Muscle of leg (tissue), 11 donors: ENCODE measurements around the gene AMER3. TPM values are rescaled to one million over a fixed set of nuclear protein-coding genes. Genes with fewer than 3 reads are reported as not detected.
"Not testable (repeated sequence)": the region's sequence is repeated elsewhere in the genome, so short reads cannot be mapped to it uniquely, and the experiment has no call there.

Source experiments
- DNase-seq: peaks from one replicate; pipeline ENCODE4 v3.0.0; 2013
- H3K27ac ChIP-seq: one replicate; pipeline ENCODE4 v1.5.1; 2013; ENCODE audit warnings: mild to moderate bottlenecking, low read length, control low read depth
- H3K27me3 ChIP-seq: one replicate; pipeline ENCODE4 v1.6.1; 2013; ENCODE audit warnings: low read length; ENCODE audit not compliant: control insufficient read depth, insufficient read depth
- H3K36me3 ChIP-seq: one replicate; pipeline ENCODE4 v1.6.1; 2013; ENCODE audit warnings: low read length; ENCODE audit not compliant: control insufficient read depth, insufficient read depth
- H3K4me1 ChIP-seq: one replicate; pipeline ENCODE4 v1.6.1; 2013; ENCODE audit warnings: low read length; ENCODE audit not compliant: control insufficient read depth, insufficient read depth
- H3K4me3 ChIP-seq: one replicate; pipeline ENCODE4 v1.5.1; 2013; ENCODE audit warnings: low read length, control low read depth
- H3K9me3 ChIP-seq: replicated peaks from 2 replicates; pipeline ENCODE4 v1.6.1; 2013; ENCODE audit warnings: low read depth, low read length; ENCODE audit not compliant: control insufficient read depth
- WGBS: methylation state at CpG from one replicate; pipeline ENCODE4 v1.1.5; 2013; ENCODE audit warnings: missing lambda C conversion rate; ENCODE audit not compliant: insufficient coverage; 5-methylcytosine and 5-hydroxymethylcytosine counted together
- polyA plus RNA-seq, 8 donors: library from polyadenylated mRNA; unstranded; fragments of 120-200 nt; gene quantifications; one replicate each; pipeline versions ENCODE4 v1.2.1 to v1.2.3, GENCODE V29; 2013; ENCODE audit warnings: inconsistent platforms in 1 of 8, low replicate concordance in 1 of 8; ENCODE audit not compliant: insufficient read length in 8 of 8, insufficient read depth in 1 of 8
- total RNA-seq: library from RNA; stranded (reverse); fragments of 120-200 nt; gene quantifications from one replicate; pipeline ENCODE4 v1.2.4, GENCODE V29; 2013

The AMER3 gene
- total and polyA plus RNA-seq, 9 donors = 0.04 to 0.09 TPM; not detected in 7

DNA sequence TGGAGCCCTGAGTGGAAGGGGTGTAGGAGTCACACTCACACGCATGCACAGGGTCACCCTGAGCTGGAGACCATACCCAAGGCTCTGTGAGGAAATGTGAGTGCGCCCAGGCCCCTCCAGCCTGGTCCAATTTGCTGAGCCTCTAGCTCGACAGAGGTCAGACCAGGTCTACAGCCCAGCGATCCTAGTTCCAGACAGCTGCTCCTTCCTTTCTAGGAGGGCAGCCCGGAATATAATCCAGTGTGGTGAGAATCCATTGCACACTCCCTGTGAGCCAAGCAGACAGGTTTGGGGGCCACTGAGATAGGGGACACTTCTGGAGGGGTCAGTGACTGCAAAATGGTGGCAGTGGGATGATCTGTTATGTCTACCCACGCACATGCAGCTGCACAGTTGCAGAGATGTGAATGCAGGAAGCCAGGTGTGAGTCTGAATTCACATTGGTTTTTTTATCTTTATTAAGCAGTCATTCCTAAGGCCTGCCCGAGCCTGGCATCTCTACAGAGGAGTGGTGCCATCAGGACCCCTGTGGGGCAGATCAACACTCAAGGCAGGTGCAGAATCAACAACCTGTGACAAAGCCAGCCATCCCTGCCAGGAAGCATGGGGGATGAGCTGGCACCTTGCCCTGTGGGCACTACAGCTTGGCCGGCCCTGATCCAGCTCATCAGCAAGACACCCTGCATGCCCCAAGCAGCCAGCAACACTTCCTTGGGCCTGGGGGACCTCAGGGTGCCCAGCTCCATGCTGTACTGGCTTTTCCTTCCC, 26.6 kb upstream of the AMER3 start, which contains the start of gene GPR148:
Gene GPR148 (plus strand): TSS at position 522 of the 768 bp plus-strand sequence. CDS start 82 bp downstream, at position 604.
- DNase-seq = no peak
- 72% methylated on average over 7 of the region's 8 CpGs for WGBS
- Histone ChIP-seq H3K4me1 (peaks cover 12% of the 10 kb centered on the region), H3K27ac (no peak within 1 kb of the TSS), H3K36me3 (no peaks in the 10 kb centered on the region), H3K9me3 (no peaks in the 10 kb centered on the region), H3K4me3 (no peak within 1 kb of the TSS), H3K27me3 (peaks cover 21% of the 10 kb centered on the region)

GRCh38 chr2:130729322-130730299, 25.7 kb upstream of the AMER3 start:
- H3K9me3 ChIP-seq = no peaks in the 10 kb centered on the region

GRCh38 chr2:130732257-130732656, 23.1 kb upstream of the AMER3 start:
- peaks cover 11% of the 10 kb centered on the region for H3K27me3 ChIP-seq
- H3K9me3 ChIP-seq, H3K4me3 ChIP-seq, H3K36me3 ChIP-seq, DNase-seq, H3K27ac ChIP-seq, H3K4me1 ChIP-seq: not testable (repeated sequence)
- WGBS = 94% methylated on average over 5 of the region's 11 CpGs

More at GRCh38 chr2:130729322-130730299, 25.7 kb upstream of the AMER3 start:
- H3K36me3 ChIP-seq = no peaks in the 10 kb centered on the region
- no peak for DNase-seq
- no peak overlapping the region for H3K4me3 ChIP-seq
- H3K4me1 ChIP-seq = peaks cover 12% of the 10 kb centered on the region
- no peak overlapping the region for H3K27ac ChIP-seq
- H3K27me3 ChIP-seq = peaks cover 21% of the 10 kb centered on the region
- WGBS = 87% methylated on average over 15 of the region's 17 CpGs

DNA sequence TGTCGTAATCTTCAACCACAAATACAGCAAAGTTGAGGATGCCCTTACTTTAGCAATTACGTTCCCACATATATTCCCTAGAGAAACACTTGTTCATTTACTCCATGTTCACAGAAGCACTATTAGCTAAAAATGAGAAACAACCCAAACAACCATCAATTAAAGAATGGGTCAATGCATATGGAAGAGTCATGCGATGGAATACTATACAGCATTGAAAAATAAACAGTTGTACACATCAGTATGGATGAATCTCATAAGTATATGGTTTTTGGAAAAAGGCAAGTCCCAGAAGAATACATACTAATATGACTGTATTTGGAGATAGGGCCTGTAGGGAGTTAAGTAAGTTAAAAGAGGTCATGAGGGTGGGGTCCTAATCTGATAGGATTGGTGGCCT, 20.1 kb upstream of the AMER3 start:
- Histone ChIP-seq H3K27me3 (no peaks in the 10 kb centered on the region), H3K9me3 (no peaks in the 10 kb centered on the region), H3K4me1 (no peaks in the 10 kb centered on the region), H3K27ac (no peak overlapping the region), H3K36me3 (no peaks in the 10 kb centered on the region), H3K4me3 (no peak overlapping the region)
- WGBS = no CpG with 5 or more reads among the region's 3 CpGs
- no peak for DNase-seq

- H3K36me3 ChIP-seq = no peaks in the 10 kb centered on the region
- H3K27ac ChIP-seq = no peak overlapping the region
- no peak for DNase-seq
- no peak overlapping the region for H3K4me3 ChIP-seq
- WGBS = 78% methylated on average over 3 of the region's 6 CpGs
- no peaks in the 10 kb centered on the region for H3K9me3 ChIP-seq
- no peaks in the 10 kb centered on the region for H3K27me3 ChIP-seq
- no peaks in the 10 kb centered on the region for H3K4me1 ChIP-seq
Observed at GRCh38 chr2:130736487-130736886, 18.9 kb upstream of the AMER3 start.

GRCh38 chr2:130737592-130737991, 17.7 kb upstream of the AMER3 start:
- no peak overlapping the region for H3K27ac ChIP-seq
- H3K9me3 ChIP-seq = no peaks in the 10 kb centered on the region
- no peak overlapping the region for H3K4me3 ChIP-seq
- H3K4me1 ChIP-seq = no peaks in the 10 kb centered on the region
- no peak for DNase-seq
- WGBS = 96% methylated on average over 13 of the region's 14 CpGs
- H3K27me3 ChIP-seq = no peaks in the 10 kb centered on the region
- no peaks in the 10 kb centered on the region for H3K36me3 ChIP-seq

GRCh38 chr2:130740671-130741070, 14.7 kb upstream of the AMER3 start:
- Histone ChIP-seq H3K27me3 (peaks cover 4% of the 10 kb centered on the region), H3K4me1 (no peaks in the 10 kb centered on the region), H3K9me3 (no peaks in the 10 kb centered on the region), H3K27ac (no peak overlapping the region), H3K4me3 (no peak overlapping the region), H3K36me3 (no peaks in the 10 kb centered on the region)
- 66% methylated on average over 12 of the region's 12 CpGs for WGBS
- DNase-seq = no peak

DNA sequence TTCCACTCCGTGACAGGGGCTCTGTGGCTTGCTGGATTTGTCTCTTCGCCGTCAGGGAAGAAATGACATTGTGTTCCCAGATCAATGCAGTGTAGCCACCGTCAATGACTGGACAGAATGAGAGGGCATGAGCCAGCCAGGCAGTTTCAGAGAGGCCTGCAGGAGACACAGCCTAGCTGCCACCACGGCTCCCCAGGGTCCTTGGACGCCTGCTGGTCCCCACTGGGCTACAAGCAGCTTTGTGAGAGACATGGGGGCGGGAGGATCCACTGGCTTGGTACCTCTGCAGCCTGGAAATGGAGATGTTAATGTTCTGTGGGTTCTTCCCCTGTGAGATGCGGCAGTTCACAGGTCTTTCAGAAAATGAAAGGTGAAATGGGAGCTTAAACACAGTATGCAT, 12.1 kb upstream of the AMER3 start:
- H3K9me3 ChIP-seq = no peaks in the 10 kb centered on the region
- no peak for DNase-seq
- no peak overlapping the region for H3K27ac ChIP-seq
- H3K36me3 ChIP-seq = no peaks in the 10 kb centered on the region
- no peaks in the 10 kb centered on the region for H3K4me1 ChIP-seq
- 61% methylated on average over 7 of the region's 8 CpGs for WGBS
- peaks cover 4% of the 10 kb centered on the region for H3K27me3 ChIP-seq
- H3K4me3 ChIP-seq = no peak overlapping the region

- Histone ChIP-seq H3K4me3 (no peak overlapping the region), H3K27ac (no peak overlapping the region), H3K4me1 (no peaks in the 10 kb centered on the region), H3K27me3 (peaks cover 4% of the 10 kb centered on the region), H3K9me3 (no peaks in the 10 kb centered on the region), H3K36me3 (no peaks in the 10 kb centered on the region)
- 16% methylated on average over 13 of the region's 20 CpGs for WGBS
- DNase-seq = no peak
Observed at GRCh38 chr2:130744287-130745117, 10.8 kb upstream of the AMER3 start.
